Embryonic facial prominence (tissue), 1 donor: ENCODE data around the gene MPIG6B.
"Not testable (repeated sequence)": the region's sequence is repeated elsewhere in the genome, so short reads cannot be mapped to it uniquely, and the experiment has no call there.

Experiments used
- DNase-seq: peaks from one replicate; pipeline ENCODE4 v3.0.0-alpha.2; 2016; ENCODE audit errors: extremely low spot score

Gene MPIG6B

DNA sequence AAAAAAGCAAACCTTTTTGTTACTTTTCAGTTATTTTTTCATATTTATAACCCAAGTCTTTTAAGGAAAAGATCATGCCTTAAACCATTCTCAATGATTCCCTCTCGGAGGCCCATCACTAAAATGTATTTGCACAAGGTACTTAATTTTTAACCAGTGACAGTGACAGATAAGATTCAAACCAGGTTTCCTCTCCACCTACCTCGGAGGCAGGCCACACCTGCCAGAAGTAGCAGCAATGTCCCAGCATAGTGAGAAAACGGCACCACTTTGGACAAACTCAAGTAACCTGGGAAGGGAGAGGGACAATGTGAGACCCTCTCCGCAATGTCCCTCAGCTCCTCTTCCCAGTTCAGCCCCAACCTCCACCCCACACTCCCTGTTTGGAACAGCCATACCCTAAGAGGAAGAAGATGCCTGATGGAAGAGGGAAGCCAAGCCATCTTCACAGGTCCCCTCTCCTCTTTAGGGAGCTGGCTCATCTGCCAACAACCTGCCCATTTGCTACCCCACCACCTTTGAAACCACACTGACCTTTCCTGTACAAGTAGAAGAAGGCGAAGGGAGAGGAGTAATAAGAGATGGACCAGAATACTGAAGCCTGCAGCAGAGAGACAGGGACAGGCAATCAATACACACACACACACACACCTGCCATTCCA lies 22.3 kb upstream of the MPIG6B start:
- DNase-seq: no peak

DNA sequence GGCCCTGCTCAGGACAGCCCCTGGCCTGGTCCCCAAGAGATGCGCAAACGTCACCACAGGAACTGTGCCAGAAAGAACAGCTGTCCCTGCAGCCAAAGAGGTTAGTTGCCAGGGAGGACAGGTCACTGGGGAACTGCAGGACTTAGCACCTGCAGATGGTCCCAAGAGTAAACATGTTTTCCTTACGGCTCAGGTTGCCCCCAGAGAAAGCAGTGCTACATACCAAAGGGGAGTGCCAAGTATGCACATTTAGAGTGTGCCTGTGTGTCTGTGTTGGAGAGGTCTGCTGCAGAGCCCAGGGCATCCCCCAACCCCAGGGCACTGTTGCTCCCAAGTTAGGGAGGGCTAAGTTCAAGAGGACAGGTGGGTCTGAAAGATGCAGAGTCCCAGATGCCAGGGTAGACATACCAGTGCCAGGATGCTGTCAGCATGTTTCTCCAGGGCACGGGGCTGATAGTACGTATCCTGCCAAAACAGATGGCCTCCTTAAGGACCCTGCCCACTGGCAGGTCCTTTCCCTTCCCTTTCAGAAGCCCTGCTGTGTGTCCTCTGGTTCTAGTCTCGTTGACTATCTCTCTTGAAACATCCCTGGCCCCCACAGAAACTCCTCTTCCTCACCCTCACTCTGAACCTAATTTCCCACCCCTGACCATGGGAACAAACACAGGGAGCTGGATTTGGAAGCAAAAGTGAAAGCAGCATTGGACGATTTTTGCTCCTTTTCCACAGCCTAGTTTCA lies 21.3 kb upstream of the MPIG6B start:
- DNase-seq: no peak

DNA sequence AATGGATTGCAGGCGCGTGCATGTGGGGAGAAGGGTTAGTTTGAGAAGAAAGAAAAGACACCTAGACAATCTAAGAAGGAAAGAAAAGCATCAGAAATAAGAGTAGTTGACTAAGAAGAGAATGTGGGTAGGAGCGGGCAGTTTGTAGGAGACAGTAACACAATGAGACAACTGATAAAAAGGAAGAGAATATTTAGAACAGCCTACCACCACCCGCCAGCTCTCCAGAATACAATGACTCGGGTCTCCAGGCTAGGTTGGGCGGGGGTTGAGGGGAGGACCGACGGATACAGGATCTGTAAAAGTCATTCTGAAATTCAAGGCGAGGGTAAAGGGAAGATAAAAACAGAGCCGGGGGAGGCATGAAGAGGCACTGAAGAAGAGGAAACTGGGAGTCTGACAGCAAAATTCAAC lies 20.8 kb upstream of the MPIG6B start:
- DNase-seq: no peak

DNA sequence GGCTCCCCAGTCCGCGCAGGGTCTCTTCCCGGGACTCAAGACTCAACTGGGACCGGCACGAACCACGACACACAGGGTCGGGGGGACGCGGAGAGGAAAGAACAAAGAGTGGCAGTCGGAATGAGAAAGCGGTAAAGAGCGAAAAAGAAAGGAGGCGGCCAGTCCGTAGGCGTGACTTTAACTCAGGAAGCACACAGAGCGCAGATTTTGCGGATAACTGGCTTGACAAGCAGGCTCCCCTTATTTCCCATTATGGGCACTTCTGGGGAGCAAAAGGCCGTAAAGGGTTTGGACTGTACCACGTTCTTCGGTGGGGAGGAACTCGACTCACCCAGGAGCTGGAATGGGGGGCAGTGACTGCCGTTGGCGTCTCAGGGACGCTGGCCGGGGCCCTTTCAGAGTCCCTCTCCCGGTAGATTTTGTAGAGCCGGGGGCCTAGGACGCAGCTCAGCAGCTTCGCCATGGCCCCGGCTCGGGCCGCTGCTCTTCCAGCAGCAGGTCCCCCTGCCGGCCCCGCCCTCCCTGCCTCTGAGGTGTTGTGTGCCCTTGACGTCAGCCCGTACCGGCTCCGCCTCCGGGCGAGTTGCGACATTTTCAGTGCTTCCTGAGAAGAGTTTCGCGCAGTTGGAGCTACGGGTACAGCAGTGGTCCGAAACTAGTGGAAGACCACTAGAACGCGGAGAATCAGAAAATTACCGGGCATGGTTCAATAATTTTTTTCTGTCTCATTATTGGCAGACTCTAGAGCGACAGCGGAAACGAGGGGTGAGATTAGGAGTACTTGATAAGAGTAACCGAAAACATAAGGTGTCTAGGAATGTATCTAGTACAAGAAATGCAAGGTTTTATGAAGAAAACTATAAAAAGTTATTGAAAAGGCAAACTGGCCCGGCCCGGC lies 20.1 kb upstream of the MPIG6B start, which contains the start of gene ABHD16A:
ABHD16A (minus strand) TSS at position 506 of the 898 bp plus-strand sequence; CDS start at position 463, 43 bp downstream.
- peak; percentile 97 for DNase-seq

DNA sequence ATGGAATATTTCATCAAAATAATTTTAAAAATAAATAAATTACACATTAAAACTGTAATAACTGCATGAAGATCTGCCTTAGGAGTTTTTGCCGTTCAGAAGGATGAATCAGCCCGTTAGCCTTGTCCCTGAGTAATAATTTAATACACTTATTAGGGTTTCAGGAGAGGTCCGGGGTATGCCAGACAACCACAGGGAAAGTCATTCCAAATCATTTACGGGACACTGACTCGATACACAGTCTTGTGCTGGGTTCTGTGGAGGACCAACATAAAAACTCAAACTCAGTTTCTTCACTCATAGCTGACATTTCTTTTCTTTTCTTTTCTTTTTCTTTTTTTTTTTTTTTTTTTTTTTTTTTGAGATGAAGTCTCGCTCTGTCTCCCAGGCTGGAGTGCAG lies 17.2 kb upstream of the MPIG6B start:
- DNase-seq: no peak

DNA sequence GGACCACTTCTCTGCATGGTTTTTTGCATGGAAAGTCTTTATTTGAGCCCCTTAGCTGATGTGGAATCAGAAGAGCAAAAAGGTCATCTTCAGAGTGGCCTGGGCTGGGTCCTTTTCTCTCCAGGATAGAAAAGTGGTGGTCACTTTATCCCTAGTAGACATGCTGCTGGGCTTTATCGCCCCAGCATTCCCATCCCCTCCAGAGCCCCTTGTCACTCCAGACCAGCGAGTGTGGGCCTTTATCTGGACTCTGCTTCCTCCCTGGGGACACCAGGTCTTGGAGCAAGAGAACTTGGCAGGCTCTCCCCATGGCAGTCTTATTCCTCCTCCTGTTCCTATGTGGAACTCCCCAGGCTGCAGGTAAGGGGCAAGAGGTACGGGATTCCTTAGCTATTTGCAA lies 16.6 kb upstream of the MPIG6B start, which contains the start of gene LY6G6F:
LY6G6F (plus strand) TSS at position 268 of the 400 bp plus-strand sequence; CDS start at position 309, 41 bp downstream.
- DNase-seq: no peak

DNA sequence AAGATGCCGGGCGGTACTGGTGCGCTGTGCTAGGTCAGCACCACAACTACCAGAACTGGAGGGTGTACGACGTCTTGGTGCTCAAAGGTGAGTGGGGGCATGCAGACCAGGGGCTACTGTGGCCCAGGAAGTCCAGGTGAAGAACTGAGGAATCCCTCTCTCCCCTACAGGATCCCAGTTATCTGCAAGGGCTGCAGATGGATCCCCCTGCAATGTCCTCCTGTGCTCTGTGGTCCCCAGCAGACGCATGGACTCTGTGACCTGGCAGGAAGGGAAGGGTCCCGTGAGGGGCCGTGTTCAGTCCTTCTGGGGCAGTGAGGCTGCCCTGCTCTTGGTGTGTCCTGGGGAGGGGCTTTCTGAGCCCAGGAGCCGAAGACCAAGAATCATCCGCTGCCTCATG lies 15.5 kb upstream of the MPIG6B start:
- DNase-seq: no peak

DNA sequence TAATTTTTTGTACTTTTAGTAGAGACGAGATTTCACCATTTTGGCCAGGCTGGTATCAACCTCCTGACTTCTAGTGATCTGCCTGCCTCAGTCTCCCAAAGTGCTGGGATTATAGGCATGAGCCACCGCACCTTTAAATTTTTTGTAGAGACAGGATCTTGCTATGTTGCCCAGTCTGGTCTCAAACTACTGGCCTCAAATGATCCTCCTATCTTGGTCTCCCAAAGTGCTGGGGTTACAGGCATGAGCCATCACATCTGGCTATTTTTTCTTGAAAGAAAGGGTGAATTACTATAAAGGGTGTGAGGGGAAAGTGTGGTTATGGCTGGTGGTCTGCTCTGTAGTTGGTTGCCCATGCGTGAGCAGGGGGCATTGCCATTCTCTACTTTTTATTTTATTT lies 14.9 kb upstream of the MPIG6B start:
- DNase-seq: no peak

DNA sequence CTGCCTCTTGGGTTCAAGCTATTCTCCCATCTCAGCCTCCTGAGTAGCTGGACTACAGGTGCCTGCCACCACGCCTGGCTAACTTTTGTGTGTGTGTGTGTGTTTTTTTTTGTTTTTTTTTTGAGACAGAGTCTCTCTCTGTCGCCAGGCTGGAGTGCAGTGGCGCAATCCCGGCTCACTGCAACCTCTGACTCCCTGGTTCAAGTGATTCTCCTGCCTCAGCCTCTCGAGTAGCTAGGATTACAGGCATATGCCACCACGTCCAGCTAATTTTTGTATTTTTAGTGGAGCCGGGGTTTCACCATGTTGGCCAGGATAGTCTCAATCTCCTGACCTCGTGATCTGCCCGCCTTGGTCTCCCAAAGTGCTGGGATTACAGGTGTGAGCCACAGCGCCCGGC lies 14.0 kb upstream of the MPIG6B start:
- not testable (repeated sequence) for DNase-seq

DNA sequence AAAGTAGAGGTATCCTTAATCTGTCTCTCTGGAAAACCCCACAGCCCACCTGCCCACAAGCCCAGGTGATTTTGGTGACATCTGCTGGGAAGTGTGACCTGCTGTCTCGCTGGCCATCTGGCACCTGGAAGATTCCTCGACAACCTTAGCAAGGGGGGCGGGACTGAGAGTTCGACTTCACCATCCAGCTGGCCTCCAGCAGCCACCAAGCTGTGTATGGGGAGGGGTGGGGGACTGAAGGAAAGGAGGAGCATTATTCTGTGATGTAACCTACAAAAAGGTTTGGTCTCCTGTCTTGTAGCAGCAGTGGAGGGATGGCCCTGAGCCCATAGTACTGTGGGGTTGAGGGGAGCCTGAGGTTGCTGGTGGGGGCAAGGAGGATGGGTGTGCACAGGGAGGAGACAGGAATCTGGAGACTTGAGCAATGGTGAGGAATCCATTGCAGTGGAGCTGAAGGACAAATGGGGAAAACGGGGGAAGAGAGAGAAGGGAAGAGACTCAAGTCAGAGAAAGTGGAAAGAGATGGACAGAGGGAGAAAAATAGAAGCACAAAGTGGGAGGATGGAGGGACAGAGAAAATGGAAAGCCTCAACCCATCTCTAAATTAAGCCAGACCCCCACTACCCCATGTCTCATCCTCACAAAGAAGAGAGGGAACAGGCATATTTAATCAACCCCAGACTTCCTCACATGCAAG lies 12.5 kb upstream of the MPIG6B start:
- DNase-seq: no peak

DNA sequence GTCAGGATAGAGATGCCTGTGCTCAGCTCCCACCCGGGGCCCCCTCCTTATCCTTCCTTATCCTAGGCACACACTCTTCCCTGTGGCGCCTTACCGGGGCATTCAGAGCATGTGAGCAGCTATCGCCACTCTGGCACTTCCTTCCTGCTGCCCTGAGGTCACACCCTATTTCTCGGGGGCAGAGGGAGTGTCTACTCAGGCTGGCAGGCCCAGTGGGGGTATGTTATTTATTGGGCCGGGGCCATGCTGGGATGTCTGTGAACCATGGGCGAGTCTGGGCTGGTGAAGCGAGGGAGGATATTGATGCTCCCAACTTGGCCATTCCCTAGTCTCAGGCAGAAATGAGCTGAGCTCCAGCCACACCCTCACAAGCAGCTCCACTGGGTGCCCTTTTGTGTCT lies 11.9 kb upstream of the MPIG6B start:
- no peak for DNase-seq

DNA sequence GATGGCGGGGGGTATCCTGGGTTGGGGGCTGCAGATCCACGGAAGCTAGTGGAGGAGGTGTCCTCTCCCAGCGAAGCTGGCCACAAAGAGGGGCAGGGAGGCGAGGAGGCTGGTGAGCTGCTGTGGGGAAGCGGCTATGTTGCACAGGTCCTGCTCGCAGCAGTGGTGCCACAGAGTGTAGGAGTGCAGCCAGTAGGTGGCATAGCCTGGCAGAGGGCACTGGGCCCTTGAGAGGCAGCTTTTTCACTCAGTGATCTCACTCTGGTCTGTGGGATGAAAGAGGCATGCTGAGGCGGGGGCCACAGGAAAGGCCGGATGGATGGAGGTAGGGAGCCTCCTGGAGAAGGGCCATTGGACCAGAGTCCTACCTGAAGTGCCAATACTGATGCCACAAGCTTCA lies 10.9 kb upstream of the MPIG6B start:
- DNase-seq: no peak

DNA sequence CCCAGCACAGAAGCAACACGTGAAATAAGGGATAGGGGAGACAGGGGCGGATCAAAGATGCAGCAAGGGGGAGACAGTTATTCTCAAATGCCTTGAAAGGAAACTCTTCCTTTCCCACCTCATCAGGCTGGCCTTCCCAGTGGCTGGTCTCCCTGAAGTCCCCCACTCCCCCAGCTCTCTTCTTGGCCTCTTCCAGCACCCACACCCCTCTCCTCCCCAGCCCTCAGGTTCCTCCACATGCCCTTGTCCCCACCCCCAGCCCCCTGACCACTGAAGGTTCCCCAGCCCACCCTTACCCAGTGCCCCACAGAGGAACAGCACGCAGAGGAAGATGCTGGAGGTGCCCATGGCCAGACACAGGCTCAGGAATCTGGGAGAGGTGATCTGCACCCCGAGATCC lies 9.7 kb upstream of the MPIG6B start:
- DNase-seq: no peak

DNA sequence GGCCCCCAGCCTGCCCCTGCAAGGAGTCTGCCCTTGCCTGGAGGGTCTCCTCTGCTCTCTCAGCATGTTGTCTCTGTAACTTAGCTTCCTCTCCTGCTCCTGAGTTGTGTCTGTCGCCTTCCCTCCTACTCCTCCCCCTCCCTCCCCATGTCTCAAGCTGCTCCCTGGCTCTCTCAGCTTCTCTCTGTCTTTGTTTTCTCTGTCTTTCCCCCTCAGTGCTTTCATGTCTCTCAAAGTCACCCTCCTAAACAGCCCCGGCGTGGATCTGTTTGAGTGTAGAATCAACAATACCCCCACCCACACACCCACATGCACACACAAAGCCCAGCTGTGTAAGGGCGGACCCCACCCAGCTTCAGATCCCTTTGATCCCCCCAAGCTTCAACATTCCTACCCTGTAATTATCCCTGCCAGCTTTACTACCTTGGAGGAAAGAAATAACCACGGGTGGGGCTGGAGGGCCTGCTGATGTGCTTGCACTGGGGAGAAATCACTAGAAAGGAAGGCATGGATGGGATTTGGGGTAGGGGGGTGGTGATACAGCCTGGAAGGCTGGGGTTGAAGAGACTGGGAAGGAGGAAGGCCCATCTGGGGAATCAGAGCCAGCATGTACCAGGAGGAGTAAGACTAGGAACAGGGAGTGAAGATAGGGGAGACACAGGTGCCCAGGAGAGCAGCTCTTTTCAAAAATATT lies 9.0 kb upstream of the MPIG6B start:
- peak; percentile 29 for DNase-seq

DNA sequence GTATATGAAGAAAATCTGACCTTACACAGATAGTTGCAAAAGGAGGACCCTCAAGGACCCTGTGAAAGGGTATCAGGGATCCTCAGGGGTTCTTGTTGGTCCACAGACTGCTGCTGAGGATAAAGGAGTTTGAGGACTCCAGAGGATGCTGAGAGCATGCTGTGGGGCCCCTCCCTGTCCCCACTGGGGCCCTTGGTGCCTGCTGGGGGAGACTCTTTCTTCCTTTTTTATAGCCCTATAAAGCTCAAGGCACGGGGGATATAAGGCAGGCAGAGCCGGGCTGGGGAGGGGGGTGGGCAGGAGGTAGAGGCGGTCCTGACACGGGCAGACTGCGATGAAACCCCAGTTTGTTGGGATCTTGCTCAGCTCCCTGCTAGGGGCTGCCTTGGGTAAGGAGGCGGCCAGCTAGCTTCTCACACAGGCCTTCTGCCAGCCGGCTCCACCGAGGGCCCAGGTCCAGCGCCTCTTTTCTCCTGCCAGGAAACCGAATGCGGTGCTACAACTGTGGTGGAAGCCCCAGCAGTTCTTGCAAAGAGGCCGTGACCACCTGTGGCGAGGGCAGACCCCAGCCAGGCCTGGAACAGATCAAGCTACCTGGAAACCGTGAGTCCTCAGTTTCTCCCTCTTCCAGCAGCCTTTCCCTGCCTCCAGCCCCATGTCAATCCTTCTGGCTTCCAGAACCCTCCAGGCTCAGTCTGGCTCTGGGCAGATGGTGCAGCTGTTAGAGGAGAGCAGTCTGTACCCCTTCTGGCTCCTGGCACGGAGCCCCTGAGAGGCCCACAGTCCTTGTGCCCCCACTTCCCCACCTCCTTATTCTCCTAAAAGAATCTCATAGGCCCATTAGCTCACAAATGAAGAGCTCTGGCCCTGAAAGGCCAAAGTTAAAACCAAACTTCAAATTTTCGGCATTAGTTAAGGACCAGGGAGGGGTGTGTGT lies 7.9 kb upstream of the MPIG6B start, which contains the start of gene LY6G6D:
LY6G6D (plus strand) TSS at position 327 of the 937 bp plus-strand sequence; CDS start at position 335, 8 bp downstream.
- no peak for DNase-seq

DNA sequence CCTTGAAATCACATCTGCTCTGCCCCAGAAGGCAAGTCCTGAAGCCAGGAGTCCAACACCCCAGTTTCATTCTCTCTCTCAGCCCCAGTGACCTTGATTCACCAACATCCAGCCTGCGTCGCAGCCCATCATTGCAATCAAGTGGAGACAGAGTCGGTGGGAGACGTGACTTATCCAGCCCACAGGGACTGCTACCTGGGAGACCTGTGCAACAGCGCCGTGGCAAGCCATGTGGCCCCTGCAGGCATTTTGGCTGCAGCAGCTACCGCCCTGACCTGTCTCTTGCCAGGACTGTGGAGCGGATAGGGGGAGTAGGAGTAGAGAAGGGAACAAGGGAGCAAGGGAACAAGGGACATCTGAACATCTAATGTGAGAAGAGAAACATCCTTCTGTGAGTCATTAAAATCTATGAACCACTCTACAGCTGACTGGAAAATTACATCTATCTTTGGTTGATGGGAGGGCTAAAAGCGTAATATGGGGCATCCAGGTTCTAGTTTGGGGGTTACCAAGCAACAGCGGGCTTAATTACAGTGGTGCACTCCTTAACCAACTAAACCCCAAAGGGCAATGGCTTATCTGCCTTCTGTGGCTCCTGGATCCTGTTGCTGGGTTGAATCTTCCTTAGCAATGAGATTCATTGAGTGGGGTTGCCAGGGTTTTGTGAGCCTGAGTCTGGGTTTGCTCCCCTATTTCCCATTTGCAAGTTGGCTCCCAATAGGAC lies 5.5 kb upstream of the MPIG6B start:
- no peak for DNase-seq

DNA sequence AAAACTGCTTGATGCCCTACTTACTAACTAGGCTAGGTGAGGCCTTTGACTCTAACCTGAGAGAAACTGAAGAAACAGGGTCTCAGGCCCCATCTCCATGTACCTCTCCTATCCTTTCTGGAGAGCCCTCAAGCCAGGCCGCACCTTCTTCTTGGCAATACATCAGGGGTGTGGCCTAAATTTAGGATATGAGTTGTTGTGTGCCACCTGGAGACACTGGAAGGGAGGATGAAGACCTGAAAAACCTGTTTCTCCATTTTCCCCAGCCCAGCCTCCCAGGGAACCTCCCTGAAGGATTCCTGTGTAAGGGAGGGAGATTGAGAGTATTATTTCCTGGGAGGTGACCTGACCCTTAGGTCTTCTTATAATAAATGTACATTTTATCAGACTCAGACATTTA lies 4.9 kb upstream of the MPIG6B start:
- DNase-seq: no peak

DNA sequence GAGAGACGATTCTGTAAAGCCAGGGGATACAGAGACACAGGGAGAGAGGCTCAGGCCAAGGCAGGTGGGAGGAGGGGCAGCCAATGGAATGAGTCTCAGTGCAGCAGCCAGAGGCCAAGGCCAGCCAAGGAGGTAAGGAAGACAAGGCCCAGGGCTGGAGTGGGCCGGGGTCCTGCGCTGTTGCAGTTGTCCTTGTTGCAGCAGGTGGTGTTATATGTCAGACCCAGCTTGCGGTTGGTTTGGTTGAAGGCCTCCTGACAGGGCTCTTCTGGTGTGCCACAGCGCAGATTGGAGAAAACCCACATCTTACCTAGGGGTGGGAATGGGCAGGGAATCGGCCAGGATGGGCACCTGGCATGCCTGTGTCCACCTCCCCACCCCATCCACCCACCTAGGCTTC lies 4.2 kb upstream of the MPIG6B start:
- no peak for DNase-seq

DNA sequence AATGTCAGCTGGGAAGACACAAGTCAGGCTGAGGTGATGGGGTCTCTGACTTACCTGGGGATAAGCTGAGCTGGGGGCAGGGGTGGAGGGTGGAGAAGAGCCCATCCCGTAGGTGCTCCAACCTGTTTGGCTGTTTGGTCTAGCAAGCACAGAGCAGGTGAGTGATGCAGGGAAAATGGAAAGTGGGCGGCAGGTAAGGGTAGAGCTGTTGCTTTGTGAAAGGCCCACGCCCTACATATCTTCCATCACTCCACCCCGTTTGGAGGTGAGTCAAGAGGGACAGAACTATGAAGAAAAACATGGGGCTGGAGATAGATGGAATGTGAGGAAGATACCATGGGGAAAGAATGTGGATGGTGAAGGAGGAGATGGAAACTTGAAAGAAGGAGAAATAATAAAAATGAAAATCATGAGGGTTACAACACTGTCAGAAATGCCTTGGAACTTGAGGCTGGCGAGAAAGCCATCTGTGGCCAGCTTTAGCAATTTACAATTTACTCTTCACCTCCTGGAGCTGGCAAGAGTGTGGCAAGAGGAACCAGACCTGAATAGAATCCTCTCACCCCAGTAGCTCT lies 2.9 kb upstream of the MPIG6B start:
- DNase-seq: no peak
